Measurements from ENCODE around the gene NAA16.

NAA16 gene

GRCh38 chr13:41402691-41403511 is 91.8 kb downstream of the NAA16 start:
- TF ChIP-seq CTCF (IDR thresholded peaks at IDR 0.05; ENCODE audit: low read depth, low read length, missing control alignments) = no peak
- H3K4me3 ChIP-seq (ENCODE audit: low read depth, low read length) = no peak overlapping the region
- no peak for DNase-seq (ENCODE audit: low read depth)
- in situ Hi-C loops (cut with HindIII; ENCODE audit: low sequenced_read_pairs) = no loop called here

DNA sequence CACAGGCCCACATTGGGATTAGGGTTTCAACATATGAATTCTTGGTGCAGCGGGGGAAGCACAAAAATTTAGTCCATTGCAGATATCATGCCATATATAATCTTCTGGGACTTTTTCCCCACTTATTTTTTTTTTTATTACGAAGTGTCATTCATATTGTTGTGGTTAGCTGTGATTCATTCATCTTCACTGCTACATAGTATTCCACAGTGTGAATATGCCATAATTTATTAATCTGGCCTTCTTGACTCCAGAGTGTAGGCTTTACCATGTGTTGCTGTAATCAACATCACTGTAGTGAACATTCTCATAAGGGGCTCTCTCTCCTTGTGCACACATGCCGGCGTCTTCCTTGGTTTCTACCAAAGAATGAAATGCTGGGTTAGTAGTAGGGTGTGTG is 92.9 kb downstream of the NAA16 start:
- TF ChIP-seq CTCF (IDR thresholded peaks at IDR 0.05; ENCODE audit: low read depth, low read length, missing control alignments) = no peak
- no peak overlapping the region for H3K4me3 ChIP-seq (ENCODE audit: low read depth, low read length)
- in situ Hi-C loops (cut with HindIII; ENCODE audit: low sequenced_read_pairs) = no loop called here
- no peak for DNase-seq (ENCODE audit: low read depth)

- no peak for DNase-seq (ENCODE audit: low read depth)
- in situ Hi-C loops (cut with HindIII; ENCODE audit: low sequenced_read_pairs) = no loop called here
- H3K4me3 ChIP-seq (ENCODE audit: low read depth, low read length) = no peak overlapping the region
- no peak for TF ChIP-seq CTCF (IDR thresholded peaks at IDR 0.05; ENCODE audit: low read depth, low read length, missing control alignments)
Observed at GRCh38 chr13:41405367-41405766, 94.3 kb downstream of the NAA16 start.

DNA sequence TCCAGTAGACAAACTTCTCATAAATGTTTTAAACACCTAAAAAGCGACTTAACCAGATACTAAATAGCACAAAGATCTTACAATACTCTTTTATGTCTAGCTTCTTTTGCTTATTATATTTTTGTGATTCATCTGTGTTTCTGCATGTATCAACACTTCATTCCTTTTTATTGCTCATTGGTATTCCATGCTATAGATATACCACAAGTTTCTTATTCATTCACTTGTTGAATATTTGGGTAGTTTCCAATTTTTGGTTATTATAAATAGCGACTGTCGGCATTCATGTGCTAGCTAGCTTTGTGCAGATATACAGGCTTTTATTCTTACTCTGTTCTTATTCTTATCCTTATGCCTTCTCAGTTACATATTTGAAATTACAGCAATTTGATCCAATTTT is 96.3 kb downstream of the NAA16 start:
- no peak overlapping the region for H3K4me3 ChIP-seq (ENCODE audit: low read depth, low read length)
- TF ChIP-seq CTCF (IDR thresholded peaks at IDR 0.05; ENCODE audit: low read depth, low read length, missing control alignments) = no peak
- in situ Hi-C loops (cut with HindIII; ENCODE audit: low sequenced_read_pairs) = no loop called here
- no peak for DNase-seq (ENCODE audit: low read depth)

DNA sequence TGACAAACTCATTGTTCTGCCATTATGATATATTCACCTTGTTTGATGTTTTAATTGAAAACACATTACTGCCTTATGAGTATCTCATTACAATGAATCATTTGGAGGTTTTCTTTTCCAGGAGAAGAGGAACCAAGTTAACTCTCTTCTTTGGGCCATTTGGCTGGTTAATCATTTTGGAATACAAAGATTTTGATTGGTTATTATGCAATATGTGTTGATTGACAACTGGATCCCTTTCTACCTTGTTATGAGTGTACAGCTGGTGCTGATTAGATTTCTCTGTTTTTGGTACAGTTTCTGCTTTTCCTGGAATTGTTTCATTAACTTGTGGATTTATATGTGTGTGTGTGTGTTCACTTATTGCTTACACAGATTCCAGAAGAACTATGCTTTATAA is 97.1 kb downstream of the NAA16 start:
- no peak for TF ChIP-seq CTCF (IDR thresholded peaks at IDR 0.05; ENCODE audit: low read depth, low read length, missing control alignments)
- no peak for DNase-seq (ENCODE audit: low read depth)
- in situ Hi-C loops (cut with HindIII; ENCODE audit: low sequenced_read_pairs) = no loop called here
- H3K4me3 ChIP-seq (ENCODE audit: low read depth, low read length) = no peak overlapping the region

DNA sequence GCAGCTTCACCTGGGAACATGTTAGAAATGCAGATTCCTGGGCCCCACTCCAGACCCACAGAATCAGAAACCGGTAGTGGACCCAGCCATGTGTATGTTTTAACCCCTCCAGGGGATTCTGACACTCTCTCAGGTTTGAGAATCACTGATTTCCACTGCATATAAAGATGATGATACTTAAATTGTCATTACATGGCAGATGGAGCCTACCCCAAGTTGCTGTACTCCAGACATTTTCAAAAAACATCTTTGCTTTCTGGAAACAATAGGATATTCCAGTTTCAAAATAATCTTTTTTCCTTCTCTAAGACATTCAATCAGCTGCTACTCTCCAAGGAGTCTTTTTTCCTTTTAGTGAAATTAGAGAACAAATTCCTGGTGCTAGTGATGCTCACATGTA is 97.7 kb downstream of the NAA16 start:
- in situ Hi-C loops (cut with HindIII; ENCODE audit: low sequenced_read_pairs) = no loop called here
- no peak overlapping the region for H3K4me3 ChIP-seq (ENCODE audit: low read depth, low read length)
- DNase-seq (ENCODE audit: low read depth) = no peak
- TF ChIP-seq CTCF (IDR thresholded peaks at IDR 0.05; ENCODE audit: low read depth, low read length, missing control alignments) = no peak

Data from astrocyte of the cerebellum (primary cell).